Skin epidermis (tissue), 12 donors: ENCODE measurements around the gene SYTL3.

Source experiments
- H3K27ac ChIP-seq, 21 experiments: fragments of 200-600 bp; sonication (generic) in 11 of 21; one replicate each; pipeline ENCODE4 v1.5.0; 2020; ENCODE audit warnings: mild to moderate bottlenecking in 3 of 21, inconsistent platforms in 2 of 21, moderate library complexity in 2 of 21
- H3K4me3 ChIP-seq, 7 experiments: fragments of 200-600 bp; sonication (generic) in 2 of 7; one replicate each; pipeline ENCODE4 v1.5.0; 2020; ENCODE audit warnings: inconsistent platforms in 2 of 7, mild to moderate bottlenecking in 2 of 7, moderate library complexity in 1 of 7

The SYTL3 gene

GRCh38 chr6:158797331-158798310 lies 147.8 kb downstream of the SYTL3 start:
- Histone ChIP-seq H3K4me3 (no peak overlapping the region), H3K27ac (peak overlapping the region in 3 of 21 experiments; percentile 3 to 63 (median 6))

GRCh38 chr6:158798311-158798710 lies 148.5 kb downstream of the SYTL3 start:
- peak overlapping the region in 4 of 21 experiments; percentile 3 to 63 (median 40) for H3K27ac ChIP-seq
- H3K4me3 ChIP-seq = no peak overlapping the region

GRCh38 chr6:158799051-158799792 lies 149.4 kb downstream of the SYTL3 start:
- peak overlapping the region in 8 of 21 experiments; percentile 1 to 63 (median 38) for H3K27ac ChIP-seq
- no peak overlapping the region for H3K4me3 ChIP-seq

- Histone ChIP-seq H3K4me3 (no peak overlapping the region), H3K27ac (no peak overlapping the region)
These were observed 151.9 kb downstream of the SYTL3 start for GRCh38 chr6:158801655-158802294.

GRCh38 chr6:158803733-158804143 lies 153.9 kb downstream of the SYTL3 start:
- peak overlapping the region in 14 of 21 experiments; percentile 26 to 81 (median 59) for H3K27ac ChIP-seq
- no peak overlapping the region for H3K4me3 ChIP-seq

- Histone ChIP-seq H3K4me3 (no peak overlapping the region), H3K27ac (peak overlapping the region in 14 of 21 experiments; percentile 26 to 81 (median 59))
These were observed 154.4 kb downstream of the SYTL3 start for GRCh38 chr6:158804207-158804606.

GRCh38 chr6:158805698-158806377 lies 156.0 kb downstream of the SYTL3 start:
- no peak overlapping the region for H3K4me3 ChIP-seq
- peak overlapping the region in 2 of 21 experiments; percentile 4 to 30 for H3K27ac ChIP-seq

- Histone ChIP-seq H3K27ac (peak overlapping the region in 3 of 21 experiments; percentile 2 to 61 (median 34)), H3K4me3 (no peak overlapping the region)
These were observed 157.9 kb downstream of the SYTL3 start for GRCh38 chr6:158807515-158808441.

GRCh38 chr6:158808442-158808833 lies 158.6 kb downstream of the SYTL3 start:
- Histone ChIP-seq H3K4me3 (no peak overlapping the region), H3K27ac (peak overlapping the region in 4 of 21 experiments; percentile 2 to 65 (median 34))

- Histone ChIP-seq H3K27ac (peak overlapping the region in 6 of 21 experiments; percentile 7 to 65 (median 36)), H3K4me3 (no peak overlapping the region)
These were observed 159.3 kb downstream of the SYTL3 start for GRCh38 chr6:158808941-158809678.

GRCh38 chr6:158810155-158811095 lies 160.6 kb downstream of the SYTL3 start:
- Histone ChIP-seq H3K27ac (peak overlapping the region in 3 of 21 experiments; percentile 3 to 49 (median 31)), H3K4me3 (no peak overlapping the region)

- Histone ChIP-seq H3K27ac (peak overlapping the region in 5 of 21 experiments; percentile 7 to 96 (median 22)), H3K4me3 (no peak overlapping the region)
These were observed 162.8 kb downstream of the SYTL3 start for GRCh38 chr6:158812611-158813010.

GRCh38 chr6:158813032-158813431 lies 163.2 kb downstream of the SYTL3 start:
- H3K4me3 ChIP-seq = no peak overlapping the region
- H3K27ac ChIP-seq = peak overlapping the region in 8 of 21 experiments; percentile 7 to 96 (median 26)
